AG08395 (cell line): ENCODE data around the gene C8B.

Source experiments
- DNase-seq: peaks from one replicate; pipeline ENCODE4 v3.0.0; 2012; ENCODE audit warnings: mixed read lengths, low spot score

The C8B gene

DNA sequence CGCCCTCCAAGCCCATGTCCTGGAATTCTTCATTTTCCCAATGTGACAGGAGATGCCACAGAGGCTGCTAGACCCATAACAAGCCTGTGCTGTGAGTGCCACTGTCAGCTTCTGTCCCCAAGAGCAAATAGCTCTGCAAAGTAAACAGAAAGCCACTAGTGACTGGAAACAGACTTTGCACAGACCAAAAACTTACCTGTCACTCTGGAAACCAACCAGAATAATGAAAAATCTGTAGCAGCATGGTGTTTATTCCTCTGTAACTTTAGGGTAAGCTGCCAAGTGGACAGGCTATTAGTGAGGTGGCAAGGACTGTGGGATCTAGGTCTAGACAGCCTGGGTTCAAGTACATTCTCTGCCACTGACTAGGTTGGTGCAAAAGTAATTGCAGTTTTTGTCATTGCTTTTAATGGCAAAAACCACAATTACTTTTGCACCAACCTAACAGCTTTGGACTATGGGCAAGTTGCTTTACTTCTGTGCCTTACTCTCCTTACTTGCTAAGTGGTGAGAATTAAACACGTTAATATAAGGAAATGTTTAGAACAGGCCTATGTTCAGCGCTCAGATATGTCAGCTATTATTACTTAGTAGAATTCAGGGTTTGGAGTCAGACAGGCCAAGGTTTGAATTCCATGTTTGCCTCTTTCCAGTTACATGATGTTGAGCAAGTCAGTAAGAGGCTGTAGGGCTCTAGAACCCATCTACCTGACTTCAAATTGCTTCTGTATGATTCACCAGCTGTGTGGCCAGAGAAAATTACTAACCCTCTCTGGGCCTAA, at the start of gene C8B:
TSS of gene C8B (minus strand) at position 100 of the 782 bp plus-strand sequence. CDS start at position 33, 67 bp downstream.
- no peak for DNase-seq

DNA sequence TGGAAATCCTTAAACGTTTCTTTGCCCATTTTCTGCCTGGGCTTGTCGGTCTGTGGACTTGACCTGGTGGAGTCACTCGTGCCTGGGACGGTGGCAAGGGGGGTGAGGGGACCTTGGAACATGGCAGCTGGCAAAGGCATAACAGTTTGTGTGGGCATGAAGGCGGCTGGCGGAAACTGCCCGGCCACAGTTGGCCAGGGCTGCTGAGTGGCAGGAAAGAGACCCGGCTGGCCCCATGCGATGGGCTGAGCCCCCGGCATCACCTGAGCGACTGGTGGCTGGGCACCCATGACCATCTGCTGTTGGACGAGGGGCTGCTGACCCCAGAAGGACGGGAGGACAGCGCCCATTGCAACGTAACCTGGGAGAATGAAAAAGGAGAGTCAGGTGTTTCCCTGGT, 49.3 kb upstream of the C8B start:
- DNase-seq, result no peak

DNA sequence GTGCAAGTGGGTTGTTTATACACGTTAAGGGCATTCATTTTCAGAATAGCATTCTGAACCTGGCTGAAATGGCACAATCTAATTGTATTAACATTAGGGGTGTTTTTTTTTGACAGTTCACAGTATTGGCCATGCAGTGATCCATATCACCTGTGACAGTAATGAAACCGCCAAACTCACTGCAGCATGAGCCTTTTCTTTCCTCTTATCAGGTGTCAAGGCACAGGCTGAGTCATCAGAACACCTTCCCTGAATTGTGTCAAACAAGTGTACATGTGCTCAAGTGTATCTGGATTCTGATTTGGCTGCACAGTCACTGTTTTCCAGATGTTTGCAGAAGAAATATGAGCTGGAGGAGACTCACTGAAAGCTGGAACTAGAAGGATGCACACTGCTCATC, 47.7 kb upstream of the C8B start:
- DNase-seq, result no peak

DNA sequence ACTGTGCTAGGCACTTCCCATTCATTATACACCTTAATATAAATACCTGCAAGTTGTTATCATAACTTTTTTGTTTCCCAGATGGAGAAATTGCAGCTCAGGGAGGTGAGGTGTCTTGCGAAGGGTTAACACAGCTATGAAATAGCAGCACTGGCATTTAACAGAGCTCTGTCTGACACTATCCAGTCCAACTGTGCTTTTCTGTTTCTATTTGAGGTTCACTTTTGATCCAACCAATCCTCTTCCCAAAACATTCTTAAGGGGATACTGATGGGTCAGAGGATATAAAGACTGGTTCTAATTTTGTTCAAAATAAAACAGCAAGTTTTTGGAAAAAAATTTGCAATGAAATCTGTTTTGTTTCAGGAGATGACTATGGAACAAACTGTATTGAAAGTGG, 46.5 kb upstream of the C8B start:
- DNase-seq, result no peak

DNA sequence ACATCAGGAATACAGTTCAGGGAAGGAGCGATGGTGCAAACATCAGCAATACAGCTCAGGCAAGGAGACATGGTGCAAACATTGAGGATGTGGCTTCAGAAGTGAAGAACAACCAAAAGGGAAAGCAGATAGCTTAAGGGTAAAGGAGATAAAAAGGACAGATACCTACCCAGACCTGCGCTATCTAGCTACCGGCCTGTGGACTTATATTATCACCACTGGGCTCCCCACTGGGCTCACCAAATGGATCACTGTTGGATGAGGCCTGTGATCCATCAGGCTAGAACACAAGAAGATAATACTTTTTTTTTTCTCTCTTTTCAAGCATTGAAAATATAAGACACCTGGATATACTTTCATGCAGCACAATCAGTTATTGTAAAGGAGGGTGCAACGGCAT, 44.7 kb upstream of the C8B start:
- DNase-seq, result no peak

DNA sequence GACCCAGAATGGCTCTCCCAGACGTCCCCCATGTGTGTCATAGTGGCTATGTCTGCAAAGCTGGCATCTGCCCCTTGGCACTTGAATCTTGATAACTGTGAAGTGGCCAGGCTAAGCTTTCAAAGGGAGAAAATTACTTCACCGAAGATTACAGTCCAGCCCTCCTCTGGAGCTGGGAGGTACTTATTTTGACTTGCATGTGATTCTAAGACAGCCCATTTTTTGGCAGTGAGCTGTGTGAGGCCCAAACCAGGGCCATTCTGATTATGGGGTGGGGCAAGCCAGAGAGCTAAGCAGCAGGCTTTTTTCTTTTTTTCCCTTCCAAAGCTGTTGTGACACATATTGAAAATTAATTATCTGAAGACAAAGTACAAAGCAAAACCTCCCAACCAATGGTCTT, 42.1 kb upstream of the C8B start:
- DNase-seq, result peak; percentile 23

DNA sequence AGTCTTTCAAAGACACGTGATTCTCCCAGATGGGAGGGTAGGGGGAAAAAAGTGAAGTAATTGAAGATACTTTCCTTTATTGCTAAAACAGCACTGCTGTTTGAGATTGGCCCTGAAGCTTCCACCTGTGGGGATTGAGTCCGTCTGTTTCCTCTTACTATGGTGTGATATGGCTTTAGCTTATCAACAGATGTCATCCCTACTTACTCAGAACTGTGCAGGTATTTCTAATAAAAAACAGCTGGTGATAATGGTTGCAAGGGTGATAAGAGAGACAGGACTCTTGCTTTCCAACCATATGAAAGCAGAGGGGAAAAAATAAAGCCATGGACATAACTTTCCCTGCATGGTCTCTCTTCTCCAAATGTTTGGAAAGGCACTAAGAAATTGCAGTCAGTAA, 41.7 kb upstream of the C8B start:
- DNase-seq, result no peak

DNA sequence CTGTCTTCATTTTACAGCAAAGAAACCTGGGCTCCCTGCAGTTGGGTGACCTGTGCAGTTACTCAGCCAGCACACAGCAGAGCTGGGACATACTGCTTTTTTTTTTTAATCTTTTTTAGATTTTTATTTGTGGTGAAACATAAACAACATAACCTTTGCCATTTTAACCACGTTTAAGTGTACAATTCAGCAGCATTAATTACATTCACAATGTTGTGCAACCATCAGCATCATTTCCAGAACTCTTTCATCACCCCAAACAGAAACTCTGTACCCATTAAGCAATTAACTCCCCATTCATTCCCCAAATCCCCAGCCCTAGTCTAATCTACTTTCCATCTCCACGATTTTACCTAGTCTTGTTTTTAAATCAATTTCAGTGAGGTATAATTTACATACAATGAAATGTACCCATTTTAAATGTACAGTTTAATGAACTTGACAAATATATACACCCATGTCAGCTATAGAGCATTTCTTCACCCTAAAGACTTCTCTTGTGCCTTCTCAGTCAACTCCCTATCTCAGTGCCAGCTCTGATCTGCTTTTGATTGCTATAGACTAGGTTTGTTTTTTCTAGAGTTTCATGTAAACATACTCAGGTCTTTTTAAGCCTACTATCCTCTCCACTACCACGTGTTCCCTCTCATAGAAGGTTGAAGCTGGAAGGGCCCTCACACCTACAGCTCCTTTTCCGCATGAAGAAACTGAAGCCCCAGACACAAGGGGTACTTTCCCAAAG, 37.8 kb upstream of the C8B start:
- no peak for DNase-seq

DNA sequence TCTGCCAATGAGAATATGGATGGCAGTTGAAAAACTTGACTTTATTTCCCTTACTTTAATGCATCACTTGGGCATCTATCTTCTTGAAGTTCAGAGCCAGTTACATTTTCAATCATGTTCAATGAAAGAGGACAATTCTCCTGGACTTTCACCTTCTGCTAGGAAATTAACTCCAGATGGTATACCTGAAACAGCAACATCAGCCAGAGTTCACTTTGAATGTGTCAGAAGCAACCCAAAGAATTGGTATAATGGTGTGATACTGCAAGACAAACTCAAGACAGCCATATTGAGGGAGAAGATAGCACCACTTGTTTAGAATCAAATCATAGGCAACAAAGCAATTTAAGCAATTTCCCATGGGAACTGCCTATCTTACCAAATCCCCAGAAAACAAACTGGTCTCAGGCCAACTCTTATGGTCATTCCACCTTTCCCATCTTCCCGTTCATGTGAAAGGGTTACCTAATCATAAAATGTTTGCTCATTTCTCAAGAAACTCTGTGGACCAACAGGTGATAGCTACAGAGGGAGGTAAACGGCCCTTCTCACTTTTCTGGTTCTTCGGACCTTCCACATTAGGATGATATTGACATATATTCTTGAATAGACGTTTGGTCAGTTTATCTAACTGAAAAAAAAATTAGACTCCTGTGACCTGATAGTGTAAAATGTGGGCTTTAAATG, 29.7 kb upstream of the C8B start:
- no peak for DNase-seq

DNA sequence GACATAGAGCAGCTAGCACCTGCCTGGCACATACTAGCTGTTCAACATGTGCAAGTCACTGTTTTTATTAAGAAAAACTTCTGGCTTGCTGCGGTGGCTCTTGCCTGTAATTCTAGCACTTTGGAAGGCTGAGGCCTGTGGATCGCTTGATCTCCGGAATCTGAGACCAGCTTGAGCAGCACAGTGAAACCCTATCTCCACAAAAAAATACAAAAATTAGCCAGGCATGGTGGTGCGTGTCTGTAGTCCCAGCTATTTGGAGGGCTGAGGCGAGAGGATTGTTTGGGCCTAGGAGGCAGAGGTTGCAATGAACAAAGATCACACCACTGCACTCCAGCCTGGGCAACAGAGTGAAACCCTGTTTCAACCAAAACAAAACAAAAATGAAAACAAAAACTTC, 27.7 kb upstream of the C8B start:
- no peak for DNase-seq

DNA sequence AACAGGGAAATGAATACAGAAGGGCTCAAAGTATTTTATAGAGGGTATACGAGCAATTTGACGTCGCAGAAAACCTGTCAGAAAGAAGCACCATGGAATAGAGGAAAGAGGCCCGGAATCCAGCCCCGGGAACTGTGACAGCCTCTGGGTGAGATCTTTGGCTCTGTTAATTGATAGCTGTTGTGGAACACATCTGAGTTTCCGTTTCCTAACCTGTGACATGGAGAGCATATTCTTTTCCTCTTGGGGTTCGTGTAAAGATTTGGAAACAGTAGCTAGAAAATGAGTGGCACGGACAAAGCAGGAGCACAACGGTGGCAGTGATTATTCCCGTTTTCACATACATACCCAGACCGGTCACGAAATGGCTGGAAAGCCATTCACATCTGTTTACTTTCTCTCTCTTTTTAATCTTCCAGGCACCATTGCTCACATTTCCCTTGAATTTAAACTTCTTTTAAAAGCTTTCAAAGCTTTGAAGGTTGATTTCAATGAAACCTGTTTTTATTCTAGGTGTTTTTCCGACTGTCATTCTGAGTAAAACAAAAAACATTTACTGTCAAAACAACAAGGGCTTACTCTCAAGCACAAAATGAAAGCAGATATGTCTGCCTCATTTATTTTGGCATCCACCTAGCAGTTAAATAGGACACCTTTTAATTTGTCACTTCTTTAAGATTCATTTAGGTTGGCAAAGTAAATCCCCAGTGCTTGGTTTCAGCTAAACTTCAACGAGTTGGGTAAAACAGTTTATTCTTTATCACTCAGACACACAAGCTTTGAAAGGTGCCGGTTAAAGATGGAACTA, 26.7 kb upstream of the C8B start:
- DNase-seq, result no peak

DNA sequence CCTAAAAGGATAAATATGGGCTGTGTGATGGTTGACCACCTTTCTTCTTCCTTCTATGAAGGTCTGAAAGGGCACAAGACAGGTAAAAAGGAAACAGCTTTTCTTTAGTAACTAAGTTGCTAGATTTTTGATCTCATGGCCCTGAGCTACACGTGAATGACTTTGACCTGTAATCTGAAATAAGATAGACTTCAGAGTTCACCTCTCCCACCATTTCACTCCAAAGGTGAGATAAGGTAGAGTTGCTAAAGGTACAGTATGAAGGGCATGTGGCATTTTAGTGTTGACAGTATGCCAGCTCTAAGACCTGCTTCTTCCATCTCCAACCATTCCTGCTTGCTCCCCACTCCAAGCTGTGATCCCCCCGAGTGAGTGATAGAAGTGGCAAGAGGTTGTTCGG, 25.8 kb upstream of the C8B start:
- DNase-seq, result no peak

DNA sequence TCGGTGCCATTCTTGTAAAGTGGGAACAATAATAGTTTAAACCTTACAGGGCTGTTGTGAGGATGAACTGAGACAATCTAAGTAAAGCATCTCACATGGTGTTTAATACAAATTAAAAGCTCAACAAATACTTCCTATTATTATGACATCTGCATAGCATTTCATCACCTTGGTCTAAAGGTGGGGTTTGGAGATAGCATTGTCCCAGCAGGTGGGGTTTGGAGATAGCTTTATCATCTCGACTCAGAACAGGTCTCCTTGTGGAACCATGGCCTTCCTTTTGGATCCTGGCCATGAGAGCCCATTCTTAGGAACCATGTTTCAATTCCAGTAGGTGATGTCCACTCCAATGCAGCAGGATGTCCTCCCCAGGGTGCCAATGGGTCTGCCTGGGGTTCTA, 20.6 kb upstream of the C8B start:
- DNase-seq, result no peak

DNA sequence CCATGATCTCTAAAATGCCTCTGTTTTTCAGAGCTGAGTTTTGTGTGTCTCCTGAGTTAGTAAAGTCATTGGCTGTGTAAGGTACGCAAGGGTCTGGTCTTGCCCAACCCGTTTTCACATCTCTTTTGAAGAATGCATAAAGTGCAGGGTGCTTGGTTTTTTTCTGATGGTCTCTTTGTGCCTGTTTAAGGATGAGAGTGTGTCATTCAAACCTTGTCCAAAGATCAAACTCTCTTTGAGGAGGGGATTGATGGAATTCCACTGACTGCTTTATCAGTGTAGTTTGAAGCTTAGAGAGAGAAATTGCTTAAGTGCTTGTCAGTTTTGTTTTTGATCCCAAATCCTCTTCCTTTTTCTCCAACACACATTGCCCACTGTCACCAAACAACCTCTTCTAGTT, 20.0 kb upstream of the C8B start:
- DNase-seq, result no peak

DNA sequence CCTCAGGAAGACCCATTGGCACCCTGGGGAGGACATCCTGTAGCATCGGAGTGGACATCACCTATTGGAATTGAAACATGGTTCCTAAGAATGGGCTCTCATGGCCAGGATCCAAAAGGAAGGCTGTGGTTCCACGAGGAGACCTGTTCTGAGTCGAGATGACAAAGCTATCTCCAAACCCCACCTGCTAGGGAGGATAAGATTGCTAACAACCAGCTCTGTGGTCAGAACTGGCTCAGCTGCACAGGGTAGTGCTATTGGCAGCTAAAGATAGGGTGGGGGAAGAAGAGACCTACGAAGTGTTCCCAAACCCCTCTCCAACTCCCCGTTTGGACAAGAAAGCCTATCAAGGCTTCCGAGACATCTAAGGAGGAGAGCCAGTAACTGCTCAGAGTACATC, 17.7 kb upstream of the C8B start:
- no peak for DNase-seq

DNA sequence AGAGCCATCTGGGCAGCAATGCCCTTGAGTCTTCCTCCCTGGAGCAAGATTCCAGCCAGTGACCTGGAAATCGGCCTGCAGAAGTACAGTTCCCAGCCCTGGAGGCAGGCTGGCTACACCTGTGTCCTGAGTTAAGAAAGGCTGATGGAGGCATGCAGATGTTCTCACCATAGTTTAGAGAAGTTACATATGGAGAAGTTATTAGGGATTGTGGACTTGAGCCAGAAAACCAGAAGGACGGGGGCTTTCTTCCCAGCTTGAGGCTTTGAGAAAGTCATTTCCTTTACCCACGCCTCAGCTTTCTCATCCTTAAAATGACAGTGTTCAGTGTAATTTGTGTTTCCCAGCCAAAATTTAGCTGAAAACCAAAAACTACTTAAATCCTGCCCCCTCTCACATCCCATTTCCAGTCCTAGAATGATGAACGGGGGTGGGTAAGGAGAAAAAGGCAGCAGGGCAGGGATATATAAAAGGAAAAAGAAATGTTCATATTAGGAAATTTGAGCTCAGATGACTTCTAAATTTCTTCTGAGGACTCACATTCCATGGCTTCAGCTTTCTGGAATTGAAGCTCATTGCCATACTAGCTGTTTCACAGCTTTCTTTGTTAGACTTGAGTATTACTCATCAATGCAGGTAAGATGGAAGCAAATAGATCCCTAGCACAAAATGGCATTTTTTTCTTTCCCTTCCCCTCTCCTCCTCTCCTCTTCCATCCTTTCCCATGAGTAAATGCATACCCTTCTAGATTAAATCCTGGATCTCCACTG, 14.4 kb upstream of the C8B start:
- no peak for DNase-seq

DNA sequence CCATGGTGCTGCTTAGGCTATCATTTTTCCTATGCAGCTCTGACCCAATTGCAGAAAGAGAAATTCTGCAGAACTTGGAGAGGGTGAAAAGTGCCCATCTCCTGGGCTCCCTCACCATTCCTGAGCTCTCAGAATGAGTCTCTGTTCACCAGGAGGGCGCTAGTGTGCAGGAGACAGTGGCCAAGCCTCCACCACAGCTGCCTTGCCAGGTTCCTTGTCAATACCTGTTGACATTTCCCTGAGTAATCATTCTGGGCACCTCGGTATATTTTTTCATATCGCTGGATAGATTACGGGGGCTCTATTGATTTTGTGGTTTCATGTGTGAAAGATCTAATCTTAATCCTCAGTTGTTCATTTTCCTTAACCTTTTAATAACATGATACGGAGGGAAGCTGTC, 13.0 kb upstream of the C8B start:
- no peak for DNase-seq

DNA sequence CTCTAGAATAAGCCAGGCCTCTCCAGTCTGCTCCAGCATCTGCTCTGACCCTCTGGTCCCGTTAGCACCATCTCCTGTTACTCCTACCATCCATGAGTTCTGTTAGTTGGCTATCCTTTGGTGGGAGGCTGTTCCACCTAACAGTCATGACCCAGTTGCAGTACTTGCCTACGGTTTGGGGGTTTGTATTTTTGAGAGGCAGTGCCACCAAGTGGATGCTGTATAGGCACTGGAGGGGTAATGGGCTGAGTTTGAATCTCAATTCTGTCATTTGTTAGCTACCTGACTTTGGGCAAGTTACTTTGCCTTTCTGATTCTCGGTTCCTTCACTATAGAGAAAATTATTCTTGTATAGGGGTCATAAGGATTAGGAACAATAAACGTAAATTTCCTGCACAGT, 12.1 kb upstream of the C8B start:
- no peak for DNase-seq

DNA sequence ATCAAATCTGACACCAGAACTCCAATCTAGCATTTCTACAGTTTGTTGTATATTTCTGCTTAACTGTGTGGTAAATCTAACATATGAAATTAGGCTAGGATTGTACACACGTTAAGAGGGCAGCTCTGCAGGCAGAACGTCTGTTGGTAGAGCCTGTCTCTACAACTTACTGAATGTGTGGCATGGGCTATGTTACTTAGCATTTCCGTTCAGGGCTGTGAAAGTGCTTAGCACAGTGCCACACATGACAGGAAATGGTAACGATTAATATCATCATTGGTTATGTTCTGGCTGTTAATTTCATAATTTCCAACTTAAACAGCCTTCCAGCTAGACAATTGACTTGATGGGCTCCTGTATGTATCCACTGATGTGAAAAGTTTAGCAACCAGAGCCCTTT, 9.6 kb upstream of the C8B start:
- DNase-seq, result no peak

DNA sequence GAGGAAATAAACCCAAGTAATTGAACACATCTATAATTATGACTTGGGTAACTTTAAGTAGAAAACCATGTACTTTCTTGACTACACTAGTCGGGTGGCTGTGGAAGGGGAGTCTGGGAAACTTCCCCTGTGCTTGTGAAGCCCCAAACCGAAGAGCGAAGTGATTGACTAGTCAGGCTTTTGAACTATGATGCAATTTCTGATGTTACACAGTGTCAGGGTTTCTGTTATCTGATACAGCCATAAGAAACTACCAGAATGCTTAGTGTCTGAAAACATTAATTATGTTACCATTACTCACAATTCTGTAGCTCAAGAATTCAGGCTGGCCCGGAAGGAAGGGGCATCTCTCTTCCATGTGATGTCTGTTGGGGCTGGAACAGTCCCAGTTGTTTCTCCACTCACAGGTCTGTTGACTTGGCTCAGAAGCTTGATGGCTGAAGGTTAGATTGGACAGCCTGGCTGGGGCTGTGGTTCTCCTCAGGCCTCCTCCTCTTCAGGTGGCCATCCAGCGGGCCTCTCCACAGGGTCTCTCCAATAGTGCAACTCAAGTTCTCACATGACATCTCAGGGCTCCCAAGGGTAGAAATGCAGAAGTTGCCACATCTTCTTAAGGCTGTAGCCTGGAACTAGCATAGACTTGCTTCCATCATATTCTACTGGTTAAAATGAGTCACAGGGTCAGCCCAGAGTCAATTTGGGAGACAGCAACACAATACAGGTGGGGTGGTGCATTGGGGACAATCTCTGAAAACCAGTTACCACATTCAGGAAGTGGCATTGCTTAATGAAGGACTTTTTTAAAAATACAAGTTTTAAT, 8.3 kb upstream of the C8B start:
- no peak for DNase-seq

DNA sequence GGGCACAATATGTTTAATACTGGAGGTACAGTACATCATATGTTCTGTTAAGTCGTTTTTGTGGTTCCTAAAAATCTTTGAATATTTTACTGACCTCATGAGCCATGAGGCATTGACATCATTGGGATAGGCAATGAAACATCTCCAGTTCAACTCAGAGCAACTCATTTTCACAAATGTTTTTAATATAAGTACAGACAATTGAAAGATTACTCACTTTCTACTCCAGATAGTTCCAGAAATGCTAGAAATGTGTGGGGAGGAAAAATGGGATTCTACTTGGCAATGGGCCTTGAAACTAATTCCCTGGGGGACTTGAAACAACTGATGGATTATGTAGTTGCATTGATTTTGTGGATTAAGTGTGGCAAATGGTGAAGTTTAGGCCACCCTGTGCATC, 7.2 kb upstream of the C8B start:
- DNase-seq, result peak; percentile 41
